GM19193 (cell line): ENCODE data around the gene LRRC7.

Experiments
- POLR2A ChIP-seq: IDR thresholded peaks from 4 replicates; pipeline ENCODE4 v1.6.1; 2011; ENCODE audit not compliant: insufficient read depth, insufficient read length; ENCODE audit errors: extremely low read depth

LRRC7 gene

GRCh38 chr1:69777423-69777822 is 209.7 kb downstream of the LRRC7 start:
- no peak for TF ChIP-seq POLR2A

- no peak for TF ChIP-seq POLR2A
These were observed 210.2 kb downstream of the LRRC7 start for GRCh38 chr1:69777971-69778370.

GRCh38 chr1:69787151-69787550 is 219.4 kb downstream of the LRRC7 start:
- no peak for TF ChIP-seq POLR2A

GRCh38 chr1:69791311-69791710 is 223.6 kb downstream of the LRRC7 start:
- no peak for TF ChIP-seq POLR2A

- no peak for TF ChIP-seq POLR2A
These were observed 227.1 kb downstream of the LRRC7 start for GRCh38 chr1:69794831-69795230.

GRCh38 chr1:69814926-69815325 is 247.2 kb downstream of the LRRC7 start:
- TF ChIP-seq POLR2A: no peak

- no peak for TF ChIP-seq POLR2A
These were observed 257.2 kb downstream of the LRRC7 start for GRCh38 chr1:69824932-69825331.

- TF ChIP-seq POLR2A: no peak
These were observed 260.0 kb downstream of the LRRC7 start for GRCh38 chr1:69827732-69828131.

- no peak for TF ChIP-seq POLR2A
These were observed 265.8 kb downstream of the LRRC7 start for GRCh38 chr1:69833536-69833935.

- TF ChIP-seq POLR2A: no peak
These were observed 266.6 kb downstream of the LRRC7 start for GRCh38 chr1:69834336-69834735.

GRCh38 chr1:69835955-69836354 is 268.2 kb downstream of the LRRC7 start:
- no peak for TF ChIP-seq POLR2A

- TF ChIP-seq POLR2A: no peak
These were observed 269.4 kb downstream of the LRRC7 start for GRCh38 chr1:69836971-69837636.

- no peak for TF ChIP-seq POLR2A
These were observed 274.6 kb downstream of the LRRC7 start for GRCh38 chr1:69842326-69842725.

- TF ChIP-seq POLR2A: no peak
These were observed 277.9 kb downstream of the LRRC7 start for GRCh38 chr1:69845655-69846054.

GRCh38 chr1:69846267-69846666 is 278.5 kb downstream of the LRRC7 start:
- no peak for TF ChIP-seq POLR2A

- no peak for TF ChIP-seq POLR2A
These were observed 279.9 kb downstream of the LRRC7 start for GRCh38 chr1:69847670-69848069.

- TF ChIP-seq POLR2A: no peak
These were observed 284.4 kb downstream of the LRRC7 start for GRCh38 chr1:69852151-69852550.
